ENCODE data around the gene RBPJL.

Gene RBPJL

GRCh38 chr20:45366192-45366591 lies 59.6 kb downstream of the RBPJL start:
- no peak for DNase-seq (ENCODE audit: low read depth)
- no peak for TF ChIP-seq CTCF (IDR thresholded peaks at IDR 0.05; ENCODE audit: control insufficient read depth, extremely low read depth, insufficient read depth)
- H3K4me3 ChIP-seq (ENCODE audit: low read depth, low read length) = no peak overlapping the region

GRCh38 chr20:45366631-45367030 lies 60.0 kb downstream of the RBPJL start:
- TF ChIP-seq CTCF (IDR thresholded peaks at IDR 0.05; ENCODE audit: control insufficient read depth, extremely low read depth, insufficient read depth) = no peak
- no peak for DNase-seq (ENCODE audit: low read depth)
- H3K4me3 ChIP-seq (ENCODE audit: low read depth, low read length) = no peak overlapping the region

GRCh38 chr20:45367126-45367525 lies 60.5 kb downstream of the RBPJL start:
- no peak for DNase-seq (ENCODE audit: low read depth)
- no peak for TF ChIP-seq CTCF (IDR thresholded peaks at IDR 0.05; ENCODE audit: control insufficient read depth, extremely low read depth, insufficient read depth)
- H3K4me3 ChIP-seq (ENCODE audit: low read depth, low read length) = no peak overlapping the region

Measured in LNCaP clone FGC (cell line).